SK-N-SH treated with all-trans-retinoic acid at 6 μM for 48 hours (cell line): ENCODE results near the gene TMEM132C.
"Not testable (repeated sequence)": the region's sequence is repeated elsewhere in the genome, so short reads cannot be mapped to it uniquely, and the experiment has no call there.

Experiments used
- ATAC-seq: fragments of 200-7000 bp; cut with Tn5 transposase; 3 replicates; pipeline ENCODE4 v1.9.1; 2020; ENCODE audit warnings: mild to moderate bottlenecking, moderate library complexity
- ARNTL ChIP-seq: fragments of 450-650 bp; formaldehyde crosslinking; IDR thresholded peaks from 2 replicates; pipeline ENCODE4 v1.5.0; 2020; ENCODE audit warnings: low read depth, mild to moderate bottlenecking, moderate library complexity, borderline replicate concordance
- BACH2 ChIP-seq: fragments of 250-450 bp; sonication (Bioruptor Pico); IDR thresholded peaks from 2 replicates; pipeline ENCODE4 v1.9.0; 2021; ENCODE audit warnings: mild to moderate bottlenecking, borderline replicate concordance
- CSDC2 ChIP-seq: fragments of 250-450 bp; sonication (Bioruptor Pico); IDR thresholded peaks from 2 replicates; pipeline ENCODE4 v1.5.0; 2020; ENCODE audit warnings: mild to moderate bottlenecking, moderate library complexity
- ESRRG ChIP-seq: fragments of 250-450 bp; sonication (Bioruptor Pico); IDR thresholded peaks from 2 replicates; pipeline ENCODE4 v1.6.1; 2021; ENCODE audit warnings: mild to moderate bottlenecking
- GLIS3 ChIP-seq: fragments of 250-450 bp; sonication (Bioruptor Pico); IDR thresholded peaks from 2 replicates; pipeline ENCODE4 v1.5.0; 2020; ENCODE audit warnings: mild to moderate bottlenecking, moderate library complexity
- ISL1 ChIP-seq: fragments of 250-450 bp; sonication (Bioruptor Pico); IDR thresholded peaks from 2 replicates; pipeline ENCODE4 v2.1.2; 2022; ENCODE audit warnings: mild to moderate bottlenecking, moderate library complexity
- OSR1 ChIP-seq: fragments of 250-450 bp; sonication (Bioruptor Pico); IDR thresholded peaks from 2 replicates; pipeline ENCODE4 v1.8.0; 2022; ENCODE audit warnings: moderate library complexity, mild to moderate bottlenecking, inconsistent platforms
- PPARA ChIP-seq: fragments of 250-450 bp; sonication (Bioruptor Pico); IDR thresholded peaks from 2 replicates; pipeline ENCODE4 v1.5.0; 2020; ENCODE audit warnings: mild to moderate bottlenecking, borderline replicate concordance
- RARB ChIP-seq: fragments of 250-450 bp; sonication (Bioruptor Pico); IDR thresholded peaks from 2 replicates; pipeline ENCODE4 v1.8.0; 2021; ENCODE audit warnings: mild to moderate bottlenecking, moderate library complexity
- SNAI2 ChIP-seq: fragments of 250-450 bp; sonication (Bioruptor Pico); IDR thresholded peaks from 2 replicates; pipeline ENCODE4 v1.5.0; 2020; ENCODE audit warnings: mild to moderate bottlenecking, moderate library complexity
- TCF4 ChIP-seq: fragments of 250-450 bp; sonication (Bioruptor Pico); IDR thresholded peaks from 2 replicates; pipeline ENCODE4 v1.8.0; 2021; ENCODE audit warnings: mild to moderate bottlenecking, moderate library complexity, borderline replicate concordance
- TOX ChIP-seq: fragments of 250-450 bp; sonication (Bioruptor Pico); IDR thresholded peaks from 2 replicates; pipeline ENCODE4 v1.8.0; 2021; ENCODE audit warnings: mild to moderate bottlenecking, moderate library complexity, borderline replicate concordance
- ZC3H10 ChIP-seq: fragments of 250-450 bp; sonication (Bioruptor Pico); IDR thresholded peaks from 2 replicates; pipeline ENCODE4 v1.5.1; 2021; ENCODE audit warnings: mild to moderate bottlenecking, moderate library complexity
- ZFP30 ChIP-seq: fragments of 450-650 bp; formaldehyde crosslinking; IDR thresholded peaks from 2 replicates; pipeline ENCODE4 v1.5.0; 2022; ENCODE audit warnings: mild to moderate bottlenecking, moderate library complexity
- ZNF565 ChIP-seq: fragments of 450-650 bp; formaldehyde crosslinking; conservative IDR thresholded peaks from 2 replicates; pipeline ENCODE4 v1.5.0; 2020; ENCODE audit warnings: low read depth, mild to moderate bottlenecking, moderate library complexity
- ZNF70 ChIP-seq: fragments of 450-650 bp; formaldehyde crosslinking; IDR thresholded peaks from 2 replicates; pipeline ENCODE4 v1.5.0; 2020; ENCODE audit warnings: mild to moderate bottlenecking, moderate library complexity
- ZNF8 ChIP-seq: fragments of 450-650 bp; formaldehyde crosslinking; IDR thresholded peaks from 2 replicates; pipeline ENCODE4 v1.5.0; 2020; ENCODE audit warnings: mild to moderate bottlenecking, moderate library complexity
- TF ChIP-seq, protein P1 (sequence below): fragments of 250-450 bp; sonication (Bioruptor Pico); IDR thresholded peaks from 2 replicates; pipeline ENCODE4 v1.5.1; 2020; ENCODE audit warnings: low read depth, mild to moderate bottlenecking, moderate library complexity
- TF ChIP-seq, protein P2 (sequence below): fragments of 250-450 bp; sonication (Bioruptor Pico); IDR thresholded peaks from 2 replicates; pipeline ENCODE4 v1.8.0; 2021; ENCODE audit warnings: low read depth, mild to moderate bottlenecking, moderate library complexity, borderline replicate concordance
- TF ChIP-seq, protein P3 (sequence below): fragments of 250-450 bp; sonication (Bioruptor Pico); IDR thresholded peaks from 2 replicates; pipeline ENCODE4 v1.8.0; 2020; ENCODE audit warnings: mild to moderate bottlenecking, moderate library complexity, borderline replicate concordance
- TF ChIP-seq, protein P4 (sequence below): fragments of 250-450 bp; sonication (Bioruptor Pico); IDR thresholded peaks from 2 replicates; pipeline ENCODE4 v1.5.1; 2021; ENCODE audit warnings: mild to moderate bottlenecking, moderate library complexity
- TF ChIP-seq, protein P5 (sequence below): fragments of 250-450 bp; sonication (Bioruptor Pico); IDR thresholded peaks from 2 replicates; pipeline ENCODE4 v1.5.0; 2020; ENCODE audit warnings: mild to moderate bottlenecking, moderate library complexity

Gene TMEM132C

DNA sequence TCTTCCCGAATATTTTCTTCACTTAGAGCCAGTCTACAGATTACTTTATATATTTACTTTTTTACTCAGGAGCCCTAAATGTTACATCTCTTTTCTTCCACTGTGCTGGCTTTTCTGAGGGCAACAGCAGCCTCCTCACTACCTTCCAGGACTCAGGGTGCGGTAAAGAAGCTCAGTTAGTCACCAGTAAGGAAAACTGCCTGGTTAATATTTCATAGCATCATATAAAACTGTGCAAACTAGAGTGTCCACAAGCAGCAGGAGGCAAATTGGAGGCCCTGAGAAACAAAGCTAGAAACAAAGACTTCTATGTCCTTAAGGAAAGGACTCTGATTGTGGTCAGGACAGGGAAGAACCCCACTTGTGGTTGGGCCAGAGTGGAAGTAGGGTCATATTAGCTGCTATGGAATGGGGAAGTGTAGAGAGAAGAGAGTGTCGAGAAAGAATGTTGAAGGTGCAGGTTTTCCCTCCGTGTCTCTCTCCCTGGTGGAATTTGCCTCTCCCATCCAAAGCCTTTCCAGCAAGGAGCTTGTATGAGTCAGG, 336.7 kb downstream of the TMEM132C start:
- ATAC-seq: no peak
- no peak for TF ChIP-seq TCF4 (CRISPR knock-in tag)
- TF ChIP-seq, protein P1, sequence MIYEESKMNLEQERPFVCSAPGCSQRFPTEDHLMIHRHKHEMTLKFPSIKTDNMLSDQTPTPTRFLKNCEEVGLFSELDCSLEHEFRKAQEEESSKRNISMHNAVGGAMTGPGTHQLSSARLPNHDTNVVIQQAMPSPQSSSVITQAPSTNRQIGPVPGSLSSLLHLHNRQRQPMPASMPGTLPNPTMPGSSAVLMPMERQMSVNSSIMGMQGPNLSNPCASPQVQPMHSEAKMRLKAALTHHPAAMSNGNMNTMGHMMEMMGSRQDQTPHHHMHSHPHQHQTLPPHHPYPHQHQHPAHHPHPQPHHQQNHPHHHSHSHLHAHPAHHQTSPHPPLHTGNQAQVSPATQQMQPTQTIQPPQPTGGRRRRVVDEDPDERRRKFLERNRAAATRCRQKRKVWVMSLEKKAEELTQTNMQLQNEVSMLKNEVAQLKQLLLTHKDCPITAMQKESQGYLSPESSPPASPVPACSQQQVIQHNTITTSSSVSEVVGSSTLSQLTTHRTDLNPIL (CRISPR knock-in tag): no peak
- TF ChIP-seq, protein P2, sequence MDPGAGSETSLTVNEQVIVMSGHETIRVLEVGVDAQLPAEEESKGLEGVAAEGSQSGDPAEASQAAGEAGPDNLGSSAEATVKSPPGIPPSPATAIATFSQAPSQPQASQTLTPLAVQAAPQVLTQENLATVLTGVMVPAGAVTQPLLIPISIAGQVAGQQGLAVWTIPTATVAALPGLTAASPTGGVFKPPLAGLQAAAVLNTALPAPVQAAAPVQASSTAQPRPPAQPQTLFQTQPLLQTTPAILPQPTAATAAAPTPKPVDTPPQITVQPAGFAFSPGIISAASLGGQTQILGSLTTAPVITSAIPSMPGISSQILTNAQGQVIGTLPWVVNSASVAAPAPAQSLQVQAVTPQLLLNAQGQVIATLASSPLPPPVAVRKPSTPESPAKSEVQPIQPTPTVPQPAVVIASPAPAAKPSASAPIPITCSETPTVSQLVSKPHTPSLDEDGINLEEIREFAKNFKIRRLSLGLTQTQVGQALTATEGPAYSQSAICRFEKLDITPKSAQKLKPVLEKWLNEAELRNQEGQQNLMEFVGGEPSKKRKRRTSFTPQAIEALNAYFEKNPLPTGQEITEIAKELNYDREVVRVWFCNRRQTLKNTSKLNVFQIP (CRISPR knock-in tag): no peak
- TF ChIP-seq ZNF70 (CRISPR knock-in tag): no peak
- no peak for TF ChIP-seq ESRRG (CRISPR knock-in tag)
- no peak for TF ChIP-seq BACH2 (CRISPR knock-in tag)
- TF ChIP-seq PPARA (CRISPR knock-in tag): no peak
- TF ChIP-seq ISL1 (CRISPR knock-in tag): no peak
- TF ChIP-seq ZNF8 (CRISPR knock-in tag): no peak
- TF ChIP-seq, protein P3, sequence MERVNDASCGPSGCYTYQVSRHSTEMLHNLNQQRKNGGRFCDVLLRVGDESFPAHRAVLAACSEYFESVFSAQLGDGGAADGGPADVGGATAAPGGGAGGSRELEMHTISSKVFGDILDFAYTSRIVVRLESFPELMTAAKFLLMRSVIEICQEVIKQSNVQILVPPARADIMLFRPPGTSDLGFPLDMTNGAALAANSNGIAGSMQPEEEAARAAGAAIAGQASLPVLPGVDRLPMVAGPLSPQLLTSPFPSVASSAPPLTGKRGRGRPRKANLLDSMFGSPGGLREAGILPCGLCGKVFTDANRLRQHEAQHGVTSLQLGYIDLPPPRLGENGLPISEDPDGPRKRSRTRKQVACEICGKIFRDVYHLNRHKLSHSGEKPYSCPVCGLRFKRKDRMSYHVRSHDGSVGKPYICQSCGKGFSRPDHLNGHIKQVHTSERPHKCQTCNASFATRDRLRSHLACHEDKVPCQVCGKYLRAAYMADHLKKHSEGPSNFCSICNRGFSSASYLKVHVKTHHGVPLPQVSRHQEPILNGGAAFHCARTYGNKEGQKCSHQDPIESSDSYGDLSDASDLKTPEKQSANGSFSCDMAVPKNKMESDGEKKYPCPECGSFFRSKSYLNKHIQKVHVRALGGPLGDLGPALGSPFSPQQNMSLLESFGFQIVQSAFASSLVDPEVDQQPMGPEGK (CRISPR knock-in tag): no peak
- TF ChIP-seq ZNF565 (CRISPR knock-in tag): no peak
- no peak for TF ChIP-seq ZFP30 (CRISPR knock-in tag)
- no peak for TF ChIP-seq CSDC2 (CRISPR knock-in tag)
- no peak for TF ChIP-seq RARB (CRISPR knock-in tag)
- TF ChIP-seq ARNTL (CRISPR knock-in tag): no peak
- TF ChIP-seq GLIS3 (CRISPR knock-in tag): no peak
- TF ChIP-seq ZC3H10 (CRISPR knock-in tag): no peak
- no peak for TF ChIP-seq OSR1
- TF ChIP-seq, protein P4, sequence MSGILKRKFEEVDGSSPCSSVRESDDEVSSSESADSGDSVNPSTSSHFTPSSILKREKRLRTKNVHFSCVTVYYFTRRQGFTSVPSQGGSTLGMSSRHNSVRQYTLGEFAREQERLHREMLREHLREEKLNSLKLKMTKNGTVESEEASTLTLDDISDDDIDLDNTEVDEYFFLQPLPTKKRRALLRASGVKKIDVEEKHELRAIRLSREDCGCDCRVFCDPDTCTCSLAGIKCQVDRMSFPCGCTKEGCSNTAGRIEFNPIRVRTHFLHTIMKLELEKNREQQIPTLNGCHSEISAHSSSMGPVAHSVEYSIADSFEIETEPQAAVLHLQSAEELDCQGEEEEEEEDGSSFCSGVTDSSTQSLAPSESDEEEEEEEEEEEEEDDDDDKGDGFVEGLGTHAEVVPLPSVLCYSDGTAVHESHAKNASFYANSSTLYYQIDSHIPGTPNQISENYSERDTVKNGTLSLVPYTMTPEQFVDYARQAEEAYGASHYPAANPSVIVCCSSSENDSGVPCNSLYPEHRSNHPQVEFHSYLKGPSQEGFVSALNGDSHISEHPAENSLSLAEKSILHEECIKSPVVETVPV (CRISPR knock-in tag): no peak

DNA sequence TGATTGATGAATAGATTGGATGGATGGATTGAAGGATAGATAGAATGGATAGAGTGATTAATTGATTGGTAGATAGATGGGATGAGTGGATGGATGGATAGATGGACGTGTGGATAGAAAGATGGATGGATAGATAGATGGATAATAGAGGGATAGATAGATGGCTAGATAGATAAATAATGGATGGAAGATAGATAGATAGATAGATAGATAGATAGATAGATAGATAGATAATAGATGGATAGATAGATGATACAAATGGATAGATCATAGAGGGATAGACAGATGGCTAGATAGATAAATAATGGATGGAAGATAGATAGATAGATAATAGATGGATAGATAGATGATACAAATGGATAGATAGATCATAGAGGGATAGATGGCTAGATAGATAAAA, 337.2 kb downstream of the TMEM132C start:
- not testable (repeated sequence) for ATAC-seq

DNA sequence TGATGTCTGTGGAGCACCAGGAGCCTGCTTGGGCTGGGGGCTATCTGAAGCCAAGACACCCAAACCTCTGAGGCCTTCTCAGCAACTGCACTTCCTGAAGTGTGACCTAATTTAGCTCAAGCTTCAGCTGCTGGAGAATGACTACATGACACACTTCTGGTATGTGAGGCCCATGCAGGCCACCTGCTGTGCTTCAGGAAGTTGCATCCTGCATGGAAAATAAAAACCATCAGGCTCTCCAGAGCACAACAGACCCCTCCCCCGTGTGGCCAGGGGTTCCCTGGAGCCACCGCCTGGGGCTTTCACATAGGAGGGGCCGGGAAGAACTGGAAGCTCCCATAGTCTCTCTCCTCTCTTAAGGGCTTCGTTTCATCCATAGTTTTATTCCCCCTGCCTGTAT, 339.1 kb downstream of the TMEM132C start:
- no peak for ATAC-seq
- TF ChIP-seq, protein P2 (CRISPR knock-in tag): no peak
- TF ChIP-seq, protein P1 (CRISPR knock-in tag): no peak
- TF ChIP-seq SNAI2 (CRISPR knock-in tag) (no peak), ZNF8 (CRISPR knock-in tag) (no peak), RARB (CRISPR knock-in tag) (no peak), ZC3H10 (CRISPR knock-in tag) (no peak), ISL1 (CRISPR knock-in tag) (no peak), ZFP30 (CRISPR knock-in tag) (no peak), TOX (CRISPR knock-in tag) (no peak), ESRRG (CRISPR knock-in tag) (no peak), ZNF70 (CRISPR knock-in tag) (no peak), ZNF565 (CRISPR knock-in tag) (no peak), PPARA (CRISPR knock-in tag) (no peak)
- TF ChIP-seq, protein P5, sequence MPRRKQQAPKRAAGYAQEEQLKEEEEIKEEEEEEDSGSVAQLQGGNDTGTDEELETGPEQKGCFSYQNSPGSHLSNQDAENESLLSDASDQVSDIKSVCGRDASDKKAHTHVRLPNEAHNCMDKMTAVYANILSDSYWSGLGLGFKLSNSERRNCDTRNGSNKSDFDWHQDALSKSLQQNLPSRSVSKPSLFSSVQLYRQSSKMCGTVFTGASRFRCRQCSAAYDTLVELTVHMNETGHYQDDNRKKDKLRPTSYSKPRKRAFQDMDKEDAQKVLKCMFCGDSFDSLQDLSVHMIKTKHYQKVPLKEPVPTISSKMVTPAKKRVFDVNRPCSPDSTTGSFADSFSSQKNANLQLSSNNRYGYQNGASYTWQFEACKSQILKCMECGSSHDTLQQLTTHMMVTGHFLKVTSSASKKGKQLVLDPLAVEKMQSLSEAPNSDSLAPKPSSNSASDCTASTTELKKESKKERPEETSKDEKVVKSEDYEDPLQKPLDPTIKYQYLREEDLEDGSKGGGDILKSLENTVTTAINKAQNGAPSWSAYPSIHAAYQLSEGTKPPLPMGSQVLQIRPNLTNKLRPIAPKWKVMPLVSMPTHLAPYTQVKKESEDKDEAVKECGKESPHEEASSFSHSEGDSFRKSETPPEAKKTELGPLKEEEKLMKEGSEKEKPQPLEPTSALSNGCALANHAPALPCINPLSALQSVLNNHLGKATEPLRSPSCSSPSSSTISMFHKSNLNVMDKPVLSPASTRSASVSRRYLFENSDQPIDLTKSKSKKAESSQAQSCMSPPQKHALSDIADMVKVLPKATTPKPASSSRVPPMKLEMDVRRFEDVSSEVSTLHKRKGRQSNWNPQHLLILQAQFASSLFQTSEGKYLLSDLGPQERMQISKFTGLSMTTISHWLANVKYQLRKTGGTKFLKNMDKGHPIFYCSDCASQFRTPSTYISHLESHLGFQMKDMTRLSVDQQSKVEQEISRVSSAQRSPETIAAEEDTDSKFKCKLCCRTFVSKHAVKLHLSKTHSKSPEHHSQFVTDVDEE (CRISPR knock-in tag): no peak
- TF ChIP-seq, protein P3 (CRISPR knock-in tag): no peak
